Activated T-helper 1 cell treated with anti-CD3 and anti-CD28 coated beads, Interleukin-12 subunit alpha, Interleukin-12 subunit beta, Interleukin-2, Interleukin-4 antibody, amounts not matched to agents 30 ng/mL and 10 ng/mL and 1 ng/mL, durations not matched to agents 14 hours and 24 hours and 36 hours (primary cell): ENCODE data around the gene ZSCAN26. TPM values are rescaled to one million over a fixed set of nuclear protein-coding genes. Genes with fewer than 3 reads are reported as not detected.

ENCODE experiments used
- DNase-seq: peaks from one replicate; pipeline ENCODE4 v3.0.0; 2021; ENCODE audit warnings: low spot score
- H3K27ac Mint-ChIP-seq: one replicate; pipeline ENCODE4 v1.8.0; 2021; ENCODE audit warnings: mild to moderate bottlenecking, mixed read lengths
- H3K27me3 Mint-ChIP-seq: one replicate; pipeline ENCODE4 v1.8.0; 2022; ENCODE audit warnings: mild to moderate bottlenecking, moderate library complexity, mixed read lengths; ENCODE audit not compliant: insufficient read depth
- H3K36me3 Mint-ChIP-seq: one replicate; pipeline ENCODE4 v1.8.0; 2021; ENCODE audit warnings: low read depth, mixed read lengths
- H3K4me1 Mint-ChIP-seq: one replicate; pipeline ENCODE4 v1.8.0; 2021; ENCODE audit warnings: low read depth, mixed read lengths
- H3K4me3 Mint-ChIP-seq: one replicate; pipeline ENCODE4 v1.8.0; 2021; ENCODE audit warnings: mild to moderate bottlenecking, moderate library complexity, mixed read lengths
- H3K9me3 Mint-ChIP-seq: one replicate; pipeline ENCODE4 v1.8.0; 2021; ENCODE audit warnings: mixed read lengths
- intact Hi-C: fragments of 100-400 bp; cut with micrococcal nuclease; formaldehyde crosslinking; loops from one replicate; pipeline ENCODE4 v1.15.1; 2024
- total RNA-seq: library from RNA; stranded (reverse); gene quantifications from 2 replicates; pipeline ENCODE4 v1.2.3, GENCODE V29; 2022

ZSCAN26 gene
- total RNA-seq, 1 donor from 2014 or later, result 5.4 TPM

DNA sequence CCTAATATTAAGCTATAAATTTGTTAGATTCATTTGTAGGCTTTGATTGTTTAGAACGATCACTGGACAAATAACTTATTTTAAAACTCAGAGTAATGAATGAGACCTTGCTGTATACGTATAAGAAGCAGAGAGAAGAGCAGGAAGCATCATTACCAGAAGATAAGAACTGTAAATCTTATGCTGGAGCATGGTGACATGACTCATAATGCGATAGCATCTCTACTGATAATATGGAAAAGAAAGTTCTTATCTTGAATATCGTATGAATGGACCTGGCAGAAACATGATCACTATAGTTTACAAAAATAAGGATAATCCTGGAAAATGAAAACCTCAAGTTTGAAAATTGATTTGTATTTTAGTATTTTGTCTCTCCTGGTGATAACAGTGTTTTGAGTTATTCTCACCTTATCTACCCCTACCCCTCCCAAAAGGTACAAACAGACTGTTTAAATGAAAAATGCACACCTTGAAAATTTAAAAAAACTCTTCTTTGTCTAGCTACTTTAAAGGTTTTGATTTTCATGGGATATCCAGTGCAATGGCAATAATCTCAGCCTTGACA, 2.0 kb upstream of the ZSCAN26 start:
- no peak overlapping the region for H3K4me3 Mint-ChIP-seq
- H3K36me3 Mint-ChIP-seq, result peaks cover 3% of the 10 kb centered on the region
- DNase-seq, result no peak
- H3K4me1 Mint-ChIP-seq, result peaks cover 9% of the 10 kb centered on the region
- intact Hi-C loops, result loop anchor here (5.0 to 10.0 kb wide), 4 partner anchors 43 to 790 kb away; partner anchors contain the start of genes ZNF184 and ZSCAN16
- H3K27me3 Mint-ChIP-seq, result peaks cover 7% of the 10 kb centered on the region
- H3K9me3 Mint-ChIP-seq, result no peaks in the 10 kb centered on the region
- H3K27ac Mint-ChIP-seq, result no peak overlapping the region

DNA sequence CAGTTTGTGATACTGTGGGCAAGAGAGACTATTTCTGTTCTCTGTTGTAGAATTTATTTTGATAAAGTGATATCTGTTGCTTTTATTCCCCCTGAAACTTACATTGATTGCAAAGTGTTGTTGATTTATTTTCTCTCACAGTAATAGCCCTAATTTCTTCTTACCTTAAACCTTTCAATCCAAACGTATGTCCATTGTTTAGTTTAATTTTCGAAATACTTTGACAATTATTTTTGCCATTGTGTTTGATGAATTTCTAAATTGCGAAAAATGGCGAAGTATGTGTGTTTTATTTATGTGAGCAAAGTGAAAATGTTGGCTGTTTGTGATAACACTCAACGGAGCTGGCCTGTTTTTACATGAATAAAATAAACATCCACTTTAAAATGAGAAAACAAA, 381 bp upstream of the ZSCAN26 start:
- DNase-seq, result no peak
- H3K4me3 Mint-ChIP-seq, result no peak overlapping the region
- H3K27me3 Mint-ChIP-seq, result peaks cover 2% of the 10 kb centered on the region
- no peaks in the 10 kb centered on the region for H3K9me3 Mint-ChIP-seq
- peaks cover 9% of the 10 kb centered on the region for H3K4me1 Mint-ChIP-seq
- intact Hi-C loops, result loop anchor here (2.0 to 10.0 kb wide), 8 partner anchors 44 to 792 kb away; partner anchors contain the start of genes ZKSCAN3, ZNF184, ZSCAN12 and ZSCAN16
- H3K36me3 Mint-ChIP-seq, result peaks cover 12% of the 10 kb centered on the region
- H3K27ac Mint-ChIP-seq, result no peak overlapping the region

DNA sequence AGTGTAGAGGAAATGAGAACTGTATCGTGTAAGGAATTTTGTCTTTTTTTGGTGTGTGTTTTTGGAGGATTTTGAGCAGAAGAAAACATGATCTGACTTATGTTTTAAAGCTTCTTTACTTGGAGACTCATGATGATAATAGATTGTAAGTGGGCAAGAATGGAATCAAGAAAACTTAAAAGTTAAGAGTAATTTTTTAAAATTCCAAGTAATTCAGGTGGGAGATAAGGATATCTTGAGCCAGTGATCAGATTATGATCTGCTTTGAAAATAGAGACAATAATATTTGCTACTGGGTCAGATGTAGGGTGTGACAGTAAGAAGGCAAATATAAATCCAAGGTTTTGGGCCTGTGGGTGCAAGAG, 734 bp downstream of the ZSCAN26 start:
- intact Hi-C loops, result loop anchor here (1.0 to 10.0 kb wide), 11 partner anchors 15 to 793 kb away; partner anchors contain the start of genes ZKSCAN3, ZKSCAN4, ZNF184 and ZSCAN12
- H3K36me3 Mint-ChIP-seq, result peaks cover 16% of the 10 kb centered on the region
- peaks cover 9% of the 10 kb centered on the region for H3K4me1 Mint-ChIP-seq
- no peak overlapping the region for H3K4me3 Mint-ChIP-seq
- H3K27ac Mint-ChIP-seq, result no peak overlapping the region
- peaks cover 2% of the 10 kb centered on the region for H3K27me3 Mint-ChIP-seq
- DNase-seq, result no peak
- no peaks in the 10 kb centered on the region for H3K9me3 Mint-ChIP-seq

DNA sequence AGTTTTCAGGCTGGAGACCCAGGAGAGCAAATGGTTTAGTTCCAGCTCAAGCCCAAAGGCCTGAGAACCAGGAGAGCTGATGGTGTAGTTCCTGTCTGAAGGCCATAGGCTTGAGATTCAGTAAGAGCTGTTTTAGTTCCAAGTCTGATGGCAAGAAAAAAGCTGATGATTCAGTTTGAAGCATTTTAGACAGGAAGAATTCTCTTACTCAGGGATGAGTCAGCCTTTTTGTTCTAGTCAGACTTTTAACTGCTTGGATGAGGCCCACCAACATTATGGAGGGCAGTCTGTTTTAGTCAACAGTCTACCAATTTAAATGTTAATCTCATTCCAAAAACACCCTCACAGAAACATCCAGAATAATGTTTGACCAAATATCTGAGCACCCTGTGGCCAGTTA, 2.5 kb downstream of the ZSCAN26 start:
- H3K4me1 Mint-ChIP-seq, result peaks cover 9% of the 10 kb centered on the region
- intact Hi-C loops, result loop anchor here (1.0 to 10.0 kb wide), 5 partner anchors 47 to 795 kb away; partner anchors contain the start of genes ZNF184 and ZSCAN16
- no peak overlapping the region for H3K4me3 Mint-ChIP-seq
- no peak for DNase-seq
- no peaks in the 10 kb centered on the region for H3K27me3 Mint-ChIP-seq
- H3K9me3 Mint-ChIP-seq, result no peaks in the 10 kb centered on the region
- peaks cover 24% of the 10 kb centered on the region for H3K36me3 Mint-ChIP-seq
- H3K27ac Mint-ChIP-seq, result no peak overlapping the region

DNA sequence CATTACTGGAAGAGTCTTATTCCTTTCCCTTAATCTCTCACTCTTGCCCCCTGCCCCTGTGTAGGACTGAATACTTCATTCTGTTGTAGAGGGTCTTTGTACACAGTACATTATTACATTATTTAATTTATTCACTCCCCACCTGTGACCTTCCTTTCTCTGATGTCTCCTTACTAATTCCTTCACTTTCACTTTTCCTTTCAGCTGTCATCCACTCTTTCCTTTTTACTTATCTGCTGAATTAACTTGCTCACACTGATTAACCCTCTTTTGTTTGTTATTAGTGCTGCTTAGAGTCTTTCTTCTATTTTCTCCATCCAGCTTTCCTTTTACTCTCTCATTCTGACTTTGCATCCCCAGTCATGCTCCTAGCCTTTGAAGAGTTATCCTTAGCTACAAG, 7.9 kb downstream of the ZSCAN26 start:
- peaks cover 49% of the 10 kb centered on the region for H3K36me3 Mint-ChIP-seq
- H3K27ac Mint-ChIP-seq, result no peak overlapping the region
- intact Hi-C loops, result no loop called here
- DNase-seq, result no peak
- H3K4me3 Mint-ChIP-seq, result no peak overlapping the region
- no peaks in the 10 kb centered on the region for H3K9me3 Mint-ChIP-seq
- H3K4me1 Mint-ChIP-seq, result peaks cover 9% of the 10 kb centered on the region
- H3K27me3 Mint-ChIP-seq, result no peaks in the 10 kb centered on the region

DNA sequence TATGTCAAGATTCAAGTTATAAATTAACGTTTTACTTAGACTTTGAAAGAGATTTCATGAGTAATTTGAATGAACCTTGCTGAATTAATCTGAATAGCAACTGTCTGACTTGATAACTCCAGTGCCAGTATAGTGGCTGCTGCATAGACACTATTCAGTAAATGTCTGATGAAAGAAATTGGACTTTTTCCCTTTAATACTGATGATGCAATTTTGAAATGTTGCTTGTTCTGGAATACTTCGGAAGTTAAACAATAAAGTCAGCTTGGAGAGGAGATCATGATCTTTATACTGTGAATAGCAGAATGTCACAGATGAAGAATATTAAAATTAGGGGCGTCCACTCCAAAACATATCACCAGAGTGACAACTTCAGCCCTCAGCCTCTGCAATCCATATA, 10.8 kb downstream of the ZSCAN26 start:
- peaks cover 2% of the 10 kb centered on the region for H3K27me3 Mint-ChIP-seq
- DNase-seq, result no peak
- H3K27ac Mint-ChIP-seq, result no peak overlapping the region
- peaks cover 16% of the 10 kb centered on the region for H3K4me1 Mint-ChIP-seq
- H3K4me3 Mint-ChIP-seq, result no peak overlapping the region
- peaks cover 34% of the 10 kb centered on the region for H3K36me3 Mint-ChIP-seq
- intact Hi-C loops, result no loop called here
- no peaks in the 10 kb centered on the region for H3K9me3 Mint-ChIP-seq

DNA sequence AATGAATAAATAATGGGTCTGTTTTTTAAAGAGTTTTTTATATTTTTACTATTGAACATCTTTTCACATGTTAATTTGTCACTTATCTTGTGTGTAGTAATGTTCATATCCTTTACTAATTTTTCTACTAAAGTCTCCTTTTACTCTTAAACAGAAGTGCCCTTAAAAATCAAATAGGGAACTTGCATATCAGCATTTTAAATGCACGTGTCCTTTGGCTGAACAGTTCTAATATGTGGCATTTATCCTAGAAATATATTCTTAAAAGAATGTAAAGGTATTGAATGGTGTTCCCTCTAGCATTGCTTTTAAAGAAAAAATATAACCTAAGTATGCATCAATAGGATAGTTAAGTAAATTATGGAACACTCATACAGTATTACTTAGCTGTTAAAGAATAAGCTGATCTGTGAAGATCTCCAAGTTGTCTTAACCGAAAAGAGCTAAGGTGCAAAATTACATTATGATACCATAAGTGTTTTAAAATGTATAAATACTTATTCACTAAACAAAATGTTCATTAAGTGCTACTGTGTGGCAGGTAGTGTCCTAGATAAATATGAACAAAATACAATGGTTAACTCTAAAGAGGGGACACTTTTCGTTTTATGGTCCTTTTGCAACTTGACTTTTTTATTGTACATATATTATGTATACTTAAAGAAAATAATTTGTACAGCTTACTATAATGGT, 13.8 kb downstream of the ZSCAN26 start:
- Mint-ChIP-seq H3K9me3 (no peaks in the 10 kb centered on the region), H3K4me3 (peak overlapping the region; percentile 86), H3K27ac (no peak overlapping the region), H3K27me3 (peaks cover 2% of the 10 kb centered on the region), H3K36me3 (peaks cover 22% of the 10 kb centered on the region), H3K4me1 (peaks cover 7% of the 10 kb centered on the region)
- DNase-seq, result no peak
- intact Hi-C loops, result loop anchor here (1.0 to 5.0 kb wide), 2 partner anchors 28 to 57 kb away; partner anchors contain the start of genes ZKSCAN4 and ZSCAN31

DNA sequence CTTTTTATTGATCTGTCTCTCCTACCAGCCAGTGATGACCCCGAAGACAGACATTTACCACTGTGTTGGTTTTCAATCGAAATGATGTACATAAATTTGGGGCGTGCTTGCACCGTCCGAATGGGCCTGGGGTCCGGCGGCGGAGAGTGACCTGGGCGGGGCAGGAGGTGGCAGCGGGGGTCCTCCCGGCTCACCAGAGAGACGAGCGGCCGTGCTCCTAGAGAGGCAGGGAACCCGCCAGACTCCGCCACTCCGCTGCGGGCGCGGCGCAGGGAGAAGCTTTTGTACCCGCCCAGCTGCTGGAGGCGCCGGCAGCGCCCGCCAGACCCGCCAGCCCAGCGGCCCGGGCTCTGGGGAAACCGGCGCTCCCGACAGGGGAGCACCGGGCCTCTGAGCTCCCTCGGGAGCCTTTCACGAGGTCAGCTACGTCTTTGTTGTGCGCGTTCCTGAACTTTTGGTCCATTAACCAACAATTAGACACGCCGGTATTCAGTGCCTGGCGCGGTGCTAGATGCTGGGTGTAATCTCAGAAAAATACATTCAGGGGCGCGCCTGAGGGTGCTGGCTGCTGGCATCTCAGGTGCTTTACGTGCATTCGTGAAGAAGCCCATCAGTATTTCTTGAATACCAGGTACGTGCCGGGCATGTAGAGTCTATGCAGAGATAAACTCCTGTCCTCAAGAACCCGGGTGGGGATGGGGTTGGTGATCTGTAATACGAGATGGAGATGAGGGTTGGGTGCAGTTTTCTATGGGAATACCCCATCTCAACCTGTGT, 14.5 kb downstream of the ZSCAN26 start, which contains the start of gene PGBD1:
PGBD1 (plus strand) TSS at position 285 of the 777 bp plus-strand sequence. CDS start 2,242 bp downstream, outside the sequence.
- H3K9me3 Mint-ChIP-seq, result no peaks in the 10 kb centered on the region
- peaks cover 15% of the 10 kb centered on the region for H3K36me3 Mint-ChIP-seq
- H3K4me1 Mint-ChIP-seq, result peaks cover 7% of the 10 kb centered on the region
- intact Hi-C loops, result loop anchor here (1.0 to 5.0 kb wide), 2 partner anchors 29 to 56 kb away; partner anchors contain the start of genes ZKSCAN4 and ZSCAN31
- H3K27ac Mint-ChIP-seq, result no peak within 1 kb of the TSS
- peak; percentile 36 for DNase-seq
- H3K4me3 Mint-ChIP-seq, result peak within 1 kb of the TSS; percentile 86
- peaks cover 2% of the 10 kb centered on the region for H3K27me3 Mint-ChIP-seq

DNA sequence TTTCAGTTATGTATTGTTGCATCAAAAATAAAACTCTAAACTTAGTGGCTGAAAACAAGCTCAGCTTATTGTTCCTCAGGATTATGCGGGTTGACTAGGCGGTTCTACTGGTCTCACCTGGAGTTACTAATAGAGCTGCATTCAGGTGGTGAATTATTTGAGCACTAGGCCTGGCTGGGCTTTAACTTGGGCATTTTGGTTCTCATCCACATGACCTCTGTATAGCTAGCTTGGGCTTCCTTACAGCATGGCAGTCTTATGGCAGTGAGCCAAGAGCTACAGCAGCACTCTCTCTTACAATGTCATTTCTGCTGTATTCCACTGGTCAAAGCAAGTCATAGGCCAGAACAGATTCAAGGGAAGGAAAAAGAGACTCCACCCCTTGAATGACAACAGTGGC, 16.0 kb downstream of the ZSCAN26 start:
- Mint-ChIP-seq H3K36me3 (peaks cover 7% of the 10 kb centered on the region), H3K4me3 (no peak overlapping the region), H3K27ac (no peak overlapping the region), H3K27me3 (peaks cover 2% of the 10 kb centered on the region), H3K9me3 (no peaks in the 10 kb centered on the region), H3K4me1 (peaks cover 7% of the 10 kb centered on the region)
- intact Hi-C loops, result loop anchor here (5.0 kb wide), 1 partner anchor 54 kb away; the partner anchor contains the start of gene ZSCAN31
- DNase-seq, result no peak

DNA sequence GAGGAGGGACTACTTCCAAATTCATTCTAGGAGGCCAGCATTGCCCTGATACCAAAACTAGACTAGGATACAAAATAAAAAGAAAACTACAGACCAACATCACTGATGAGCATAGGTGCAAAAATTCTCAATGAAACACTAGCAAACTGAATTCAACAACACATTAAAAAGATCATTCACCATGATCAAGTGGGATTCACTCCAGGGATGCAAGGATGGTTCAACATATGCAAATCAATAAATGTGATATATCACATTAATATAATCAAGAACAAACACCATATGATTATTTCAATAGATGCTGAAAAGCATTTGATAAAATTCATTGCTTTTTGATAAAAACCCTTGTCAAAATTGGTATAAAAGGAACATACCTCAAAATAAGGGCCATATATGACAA, 24.6 kb downstream of the ZSCAN26 start:
- Mint-ChIP-seq H3K27me3 (no peaks in the 10 kb centered on the region), H3K4me3 (no peak overlapping the region), H3K36me3 (peaks cover 9% of the 10 kb centered on the region), H3K9me3 (peaks cover 14% of the 10 kb centered on the region), H3K4me1 (no peaks in the 10 kb centered on the region), H3K27ac (no peak overlapping the region)
- DNase-seq, result no peak
- intact Hi-C loops, result no loop called here

DNA sequence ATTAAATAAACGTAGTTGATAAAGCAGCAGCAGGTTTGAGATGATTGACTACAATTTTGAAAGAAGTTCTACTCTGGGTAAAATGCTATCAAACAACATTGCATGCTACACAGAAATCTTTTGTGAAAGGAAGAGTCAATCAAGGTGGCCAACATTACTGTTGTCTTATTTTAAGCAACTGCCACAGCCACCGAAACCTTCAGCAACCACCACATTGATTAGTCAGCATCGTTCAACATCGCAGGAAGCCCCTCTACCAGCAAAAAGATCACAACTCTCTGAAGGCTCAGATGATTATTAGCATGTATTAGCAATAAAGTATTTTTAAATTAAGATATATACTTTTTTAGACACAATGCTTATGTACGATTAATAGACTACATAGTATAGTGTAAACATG, 28.4 kb downstream of the ZSCAN26 start:
- Mint-ChIP-seq H3K4me3 (no peak overlapping the region), H3K4me1 (no peaks in the 10 kb centered on the region), H3K27me3 (no peaks in the 10 kb centered on the region), H3K27ac (no peak overlapping the region), H3K9me3 (peaks cover 13% of the 10 kb centered on the region), H3K36me3 (peaks cover 5% of the 10 kb centered on the region)
- intact Hi-C loops, result no loop called here
- no peak for DNase-seq

DNA sequence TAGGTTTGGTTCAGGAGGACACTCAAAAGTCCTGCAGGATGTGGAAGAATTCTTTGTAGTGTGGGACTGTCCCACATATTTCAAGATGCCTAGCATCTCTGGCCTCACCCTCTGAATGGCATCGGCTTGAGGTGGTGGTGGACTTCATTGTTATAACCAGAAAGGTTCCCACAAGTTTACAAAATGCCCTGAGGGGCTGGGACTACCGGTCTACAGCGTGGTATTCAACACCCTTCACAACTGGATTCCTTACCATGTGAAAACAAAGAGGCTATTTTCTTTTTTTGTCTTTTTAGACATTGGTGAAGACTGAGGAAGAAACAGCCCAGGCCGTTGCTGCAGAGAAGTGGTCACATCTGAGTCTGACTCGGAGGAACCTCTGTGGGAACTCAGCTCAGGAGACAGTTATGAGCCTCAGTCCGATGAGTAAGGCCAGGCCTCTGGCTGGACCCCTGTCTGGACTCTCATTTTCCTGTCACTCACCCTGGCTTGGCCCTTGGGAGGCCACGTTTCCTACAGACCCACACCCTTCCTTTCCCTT, 29.6 kb downstream of the ZSCAN26 start:
- no peaks in the 10 kb centered on the region for H3K4me1 Mint-ChIP-seq
- no peak for DNase-seq
- peaks cover 4% of the 10 kb centered on the region for H3K9me3 Mint-ChIP-seq
- H3K27me3 Mint-ChIP-seq, result no peaks in the 10 kb centered on the region
- H3K36me3 Mint-ChIP-seq, result peaks cover 7% of the 10 kb centered on the region
- intact Hi-C loops, result no loop called here
- no peak overlapping the region for H3K4me3 Mint-ChIP-seq
- no peak overlapping the region for H3K27ac Mint-ChIP-seq
